ENCODE data around the gene NAALADL2.

The NAALADL2 gene

GRCh38 chr3:175839366-175840005 is 980.4 kb downstream of the NAALADL2 start:
- no peak for DNase-seq (ENCODE audit: low read depth in 2 of 2)

GRCh38 chr3:175851541-175851940 is 992.4 kb downstream of the NAALADL2 start:
- no peak for DNase-seq (ENCODE audit: low read depth in 2 of 2)

DNA sequence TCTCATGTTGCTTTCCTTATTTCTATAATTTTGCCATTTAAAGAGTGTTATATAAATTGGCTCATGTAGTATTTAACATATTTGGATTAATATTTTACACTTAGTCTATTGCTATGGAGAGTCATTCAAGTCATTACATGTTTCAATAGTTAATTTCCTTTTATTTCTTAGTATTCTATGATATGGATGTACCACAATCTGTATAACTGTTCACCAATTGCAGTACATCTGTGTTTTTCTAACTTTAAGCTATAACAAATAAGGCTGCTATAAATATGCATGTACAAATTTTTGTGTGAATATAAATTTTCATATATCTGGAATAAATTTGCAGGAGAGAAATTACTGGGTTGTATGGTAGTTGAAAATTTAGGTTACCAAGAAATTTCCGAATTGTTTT is 993.4 kb downstream of the NAALADL2 start:
- no peak for DNase-seq (ENCODE audit: low read depth in 2 of 2)

- no peak for DNase-seq (ENCODE audit: low read depth in 2 of 2)
Measured at GRCh38 chr3:175857666-175858270, 998.6 kb downstream of the NAALADL2 start.
